Transverse colon (tissue), 3 donors: ENCODE data around the gene CCNI2.

Experiments used
- CTCF ChIP-seq, 5 experiments: fragments of 200-600 bp in 3 of 5; fragments of 450-650 bp in 2 of 5; sonication (generic) in 3 of 5; IDR thresholded peaks; 1 replicate in 2 of 5; 2 replicates in 3 of 5; pipeline ENCODE4 v1.5.1; 2016 to 2017; ENCODE audit warnings: antibody characterized with exemption in 5 of 5, inconsistent platforms in 3 of 5, mild to moderate bottlenecking in 2 of 5, moderate library complexity in 1 of 5
- POLR2A ChIP-seq: fragments of 450-650 bp; IDR thresholded peaks from one replicate; pipeline ENCODE4 v1.6.1; 2016; ENCODE audit warnings: antibody characterized with exemption, mild to moderate bottlenecking, moderate library complexity

- TF ChIP-seq CTCF (IDR thresholded peaks at IDR 0.05) (no peak), POLR2A (no peak)
Observed at GRCh38 chr5:132800545-132800944, 53.3 kb downstream of the CCNI2 start.
